Measurements from ENCODE around the gene RAMAC.
A peak's percentile ranks its signal among the peaks of the same experiment; 100 is the strongest.
"Not testable (repeated sequence)": the region's sequence is repeated elsewhere in the genome, so short reads cannot be mapped to it uniquely, and the experiment has no call there.

Gene RAMAC
- 15.7 to 18.3 reads per million in 2 donors for total RNA-seq

DNA sequence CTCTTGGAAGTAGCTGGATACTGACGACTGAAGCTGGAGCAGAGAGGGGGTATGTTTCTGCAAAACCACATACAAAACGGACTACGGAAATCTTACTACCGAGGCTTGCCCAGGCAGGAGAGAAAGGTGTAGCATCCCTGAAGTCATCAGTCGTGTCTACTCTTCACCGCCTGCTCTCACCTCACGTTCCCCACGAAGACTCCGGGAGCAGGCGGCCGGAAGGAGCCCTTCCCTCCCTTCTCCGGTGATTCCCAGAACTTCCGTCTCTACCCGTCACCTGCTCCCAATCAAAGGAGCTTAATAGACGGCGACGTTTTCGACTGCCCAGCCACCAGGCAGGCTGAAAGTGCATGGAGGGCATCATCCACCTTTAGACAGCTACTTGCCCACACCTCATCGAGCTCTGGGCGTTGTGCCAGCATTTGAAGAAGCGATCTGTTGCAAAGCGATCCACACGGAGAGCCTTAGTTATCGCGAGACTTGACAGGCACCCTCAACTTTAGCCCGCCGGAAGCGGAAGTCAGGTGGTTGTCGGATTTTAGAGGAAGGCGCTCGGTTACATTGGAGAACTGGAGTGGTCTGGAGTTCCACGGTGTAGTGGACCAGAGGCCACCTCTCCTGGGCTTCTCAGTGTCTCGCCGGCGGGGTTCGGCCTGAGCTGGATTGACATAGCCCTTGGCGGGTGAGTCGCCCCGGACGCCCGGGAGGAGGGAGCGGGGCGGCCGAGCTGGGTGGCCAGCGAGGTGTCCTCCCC lies at the start of gene RAMAC:
RAMAC (plus strand) TSS at position 523 of the 754 bp plus-strand sequence. CDS start 2,809 bp downstream, outside the sequence.
- peak; percentile 89 for DNase-seq

GRCh38 chr15:82936966-82937711 lies 48.9 kb upstream of the RAMAC start:
- DNase-seq, result no peak

- DNase-seq, result no peak
Measured at GRCh38 chr15:82937712-82938058, 48.3 kb upstream of the RAMAC start.

GRCh38 chr15:82939678-82940077 lies 46.3 kb upstream of the RAMAC start:
- DNase-seq, result not testable (repeated sequence)

DNA sequence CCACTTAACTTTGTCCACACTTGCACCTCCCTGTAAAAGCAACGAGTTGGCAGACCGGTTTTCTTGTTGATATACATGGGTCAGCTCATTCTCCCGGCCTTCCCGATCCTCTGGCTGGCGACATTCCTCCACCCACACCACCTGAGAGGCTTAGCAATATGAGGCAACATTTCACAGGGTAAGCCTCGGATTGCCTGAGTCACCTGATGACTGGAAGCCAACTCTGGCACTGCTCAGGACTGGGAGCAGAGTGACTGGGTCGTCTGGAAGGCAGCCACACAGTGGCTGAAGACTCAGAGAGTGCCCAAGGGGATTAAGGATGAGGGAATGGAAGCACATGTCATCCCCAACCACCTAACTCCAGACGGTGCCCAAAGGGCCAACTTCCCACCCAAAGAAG lies 43.3 kb upstream of the RAMAC start:
- DNase-seq, result no peak

DNA sequence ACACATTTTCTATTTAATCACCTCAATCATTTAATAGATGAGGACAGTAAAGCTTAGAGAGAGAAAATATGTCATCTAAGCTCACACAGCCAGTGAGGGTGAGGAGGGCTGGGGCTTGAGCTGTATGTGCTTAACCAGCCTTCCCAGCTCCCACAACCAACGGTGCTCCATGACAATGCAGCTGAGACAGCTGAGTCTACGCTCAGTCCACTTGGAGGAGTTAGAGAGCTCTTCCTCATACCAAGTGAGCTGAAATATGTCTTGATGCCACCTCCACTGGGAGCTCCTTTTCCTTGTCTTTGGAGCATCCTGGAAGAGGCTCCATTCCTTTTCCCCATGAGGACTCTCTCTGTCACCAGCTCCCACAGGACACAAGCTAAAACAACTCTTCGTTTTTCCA lies 42.8 kb upstream of the RAMAC start:
- DNase-seq, result no peak

- no peak for DNase-seq
Measured at GRCh38 chr15:82944056-82944455, 42.0 kb upstream of the RAMAC start.

DNA sequence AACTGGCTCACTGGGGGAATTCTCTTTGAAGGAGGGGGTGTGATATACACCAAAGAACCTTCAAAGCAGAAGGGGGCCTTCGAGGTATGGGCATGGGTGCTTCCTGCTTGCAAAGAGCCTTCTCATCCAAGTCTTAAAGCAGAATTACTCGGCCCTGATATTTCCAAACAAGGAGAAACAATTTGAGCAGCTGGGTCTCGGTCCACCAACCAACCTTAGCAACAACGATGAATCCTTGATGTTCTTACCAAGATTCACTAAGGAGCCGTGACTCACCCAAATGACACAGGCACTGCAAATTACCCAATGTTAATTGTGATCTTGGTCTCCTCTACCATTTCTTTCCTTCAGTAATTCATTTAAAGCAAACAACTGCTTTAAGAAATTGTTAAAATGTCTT lies 41.2 kb upstream of the RAMAC start:
- DNase-seq, result no peak

GRCh38 chr15:82945326-82945725 lies 40.7 kb upstream of the RAMAC start:
- no peak for DNase-seq

- DNase-seq, result no peak
Measured at GRCh38 chr15:82946155-82946701, 39.8 kb upstream of the RAMAC start.

- DNase-seq, result no peak
Measured at GRCh38 chr15:82950295-82950694, 35.7 kb upstream of the RAMAC start.

- DNase-seq, result no peak
Measured at GRCh38 chr15:82950746-82951370, 35.2 kb upstream of the RAMAC start.

GRCh38 chr15:82951472-82952157 lies 34.4 kb upstream of the RAMAC start:
- no peak for DNase-seq

GRCh38 chr15:82952158-82953081 lies 33.6 kb upstream of the RAMAC start, which contains the start of gene HOMER2:
TSS of gene HOMER2 (minus strand) at chr15:82952720. CDS start at chr15:82952535, 185 bp downstream.
- no peak for DNase-seq

GRCh38 chr15:82958638-82959037 lies 27.4 kb upstream of the RAMAC start:
- DNase-seq, result no peak

DNA sequence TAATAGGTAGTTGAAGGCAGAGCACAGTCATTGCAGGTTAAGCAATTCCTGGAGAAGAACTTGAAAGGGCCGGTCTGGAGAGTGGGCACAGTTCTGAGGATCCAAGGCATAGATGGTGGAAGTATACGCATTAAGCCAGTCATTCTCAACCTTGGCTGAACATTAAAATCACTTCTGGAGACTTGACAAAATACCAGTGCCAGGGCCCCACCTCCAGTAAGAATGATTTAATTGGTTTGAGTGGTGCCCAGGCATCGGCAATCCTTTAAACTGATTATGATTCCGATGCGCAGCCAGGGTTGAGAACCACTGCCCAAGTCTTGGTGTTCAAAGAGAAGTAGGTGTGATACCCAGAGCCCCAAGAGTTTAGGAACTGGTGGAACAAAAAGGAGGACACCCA lies 26.6 kb upstream of the RAMAC start:
- no peak for DNase-seq

DNA sequence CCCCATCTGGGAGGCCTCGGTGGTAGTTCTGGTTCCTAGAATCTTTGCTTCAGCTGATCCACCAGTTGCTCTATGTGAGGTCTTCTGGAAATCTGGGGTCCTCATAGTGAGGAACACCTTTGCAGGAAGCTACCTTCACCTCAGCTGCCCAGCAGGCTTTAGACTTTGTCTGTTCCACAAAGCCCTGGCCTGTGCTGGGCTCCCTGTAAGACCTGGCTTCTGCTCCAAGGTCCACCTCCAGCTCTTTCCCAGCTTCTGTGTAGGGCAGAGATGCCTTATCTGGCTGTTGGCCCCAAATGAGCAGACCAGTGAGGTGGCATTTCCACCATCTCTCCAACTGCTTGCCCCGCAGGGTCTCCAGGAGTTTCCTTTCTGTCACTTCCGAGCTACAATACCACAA lies 25.2 kb upstream of the RAMAC start:
- no peak for DNase-seq

GRCh38 chr15:82963471-82964341 lies 22.3 kb upstream of the RAMAC start:
- DNase-seq, result no peak

DNA sequence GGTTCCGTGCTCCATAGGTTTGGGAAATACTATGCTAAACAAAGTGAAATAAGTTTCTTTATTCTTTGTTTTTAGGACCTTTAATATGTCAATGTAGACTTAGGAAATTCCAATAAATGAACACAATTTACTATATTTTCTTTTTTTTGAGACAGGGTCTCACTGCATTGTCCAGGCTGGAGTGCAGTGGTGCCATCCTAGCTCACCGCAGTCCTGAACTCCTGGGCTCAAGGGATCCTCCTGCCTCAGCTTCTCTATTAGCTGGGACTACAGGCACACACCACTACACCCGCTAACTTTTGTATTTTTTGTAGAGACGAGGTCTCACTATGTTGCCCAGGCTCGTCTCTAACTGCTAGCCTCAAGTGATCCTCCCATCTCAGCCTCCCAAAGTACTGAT lies 21.1 kb upstream of the RAMAC start:
- DNase-seq, result no peak

GRCh38 chr15:82966671-82967071 lies 19.3 kb upstream of the RAMAC start:
- DNase-seq, result no peak

DNA sequence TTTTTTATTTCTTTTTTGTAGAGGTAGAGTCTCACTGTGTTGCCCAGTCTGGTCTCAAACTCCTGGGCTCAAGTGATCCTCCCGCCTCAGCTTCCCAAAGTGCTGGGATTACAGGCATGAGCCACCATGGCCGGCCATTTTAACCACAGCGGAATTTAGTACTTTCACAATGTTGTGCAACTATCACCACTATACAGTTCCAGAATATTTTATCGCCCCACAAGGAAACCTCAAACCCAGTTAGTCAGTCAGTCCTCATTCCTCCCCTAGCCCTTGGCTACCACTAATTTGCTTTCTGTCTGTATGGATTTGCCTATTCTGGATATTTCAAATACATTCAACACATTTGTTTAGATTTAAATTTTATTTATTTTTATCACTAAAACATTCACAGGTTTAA lies 17.9 kb upstream of the RAMAC start:
- no peak for DNase-seq

All from T-helper 9 cell (primary cell).